Measurements from ENCODE around the gene KCNE2. TPM values are rescaled to one million over a fixed set of nuclear protein-coding genes. Genes with fewer than 3 reads are reported as not detected.
A peak's percentile ranks its signal among the peaks of the same experiment; 100 is the strongest.

The KCNE2 gene
- total RNA-seq, 1 donor from 2014 or later: not detected

GRCh38 chr21:34345091-34345871 lies 18.5 kb upstream of the KCNE2 start:
- no peak for FAIRE-seq
- H3K27me3 ChIP-seq (ENCODE audit: control insufficient read depth, insufficient read depth, low read length): no peaks in the 10 kb centered on the region

GRCh38 chr21:34345892-34346291 lies 17.9 kb upstream of the KCNE2 start:
- no peak for TF ChIP-seq CTCF (IDR thresholded peaks at IDR 0.05; ENCODE audit: insufficient read depth, low read length, severe bottlenecking)
- Histone ChIP-seq H3K36me3 (ENCODE audit: control insufficient read depth, insufficient read depth, low read length) (no peaks in the 10 kb centered on the region), H3K4me3 (ENCODE audit: low read depth, low read length) (no peak overlapping the region), H3K27me3 (ENCODE audit: control insufficient read depth, insufficient read depth, low read length) (no peaks in the 10 kb centered on the region)
- FAIRE-seq (no peak), DNase-seq (ENCODE audit: low read depth) (no peak)

More at GRCh38 chr21:34345091-34345871, 18.5 kb upstream of the KCNE2 start:
- TF ChIP-seq CTCF (IDR thresholded peaks at IDR 0.05; ENCODE audit: insufficient read depth, low read length, severe bottlenecking): no peak
- H3K4me3 ChIP-seq (ENCODE audit: low read depth, low read length): no peak overlapping the region
- no peak for DNase-seq (ENCODE audit: low read depth)
- no peaks in the 10 kb centered on the region for H3K36me3 ChIP-seq (ENCODE audit: control insufficient read depth, insufficient read depth, low read length)

- peak; percentile 94 for FAIRE-seq
- H3K4me3 ChIP-seq (ENCODE audit: low read depth, low read length): no peak overlapping the region
Observed at GRCh38 chr21:34348890-34349519, 14.8 kb upstream of the KCNE2 start.

GRCh38 chr21:34351786-34352241 lies 12.0 kb upstream of the KCNE2 start:
- Histone ChIP-seq H3K27me3 (ENCODE audit: control insufficient read depth, insufficient read depth, low read length) (peaks cover 2% of the 10 kb centered on the region), H3K36me3 (ENCODE audit: control insufficient read depth, insufficient read depth, low read length) (no peaks in the 10 kb centered on the region), H3K4me3 (ENCODE audit: low read depth, low read length) (no peak overlapping the region)
- no peak for FAIRE-seq
- DNase-seq (ENCODE audit: low read depth): peak; percentile 5
- TF ChIP-seq CTCF (IDR thresholded peaks at IDR 0.05; ENCODE audit: insufficient read depth, low read length, severe bottlenecking): peak; percentile 43

More at GRCh38 chr21:34348890-34349519, 14.8 kb upstream of the KCNE2 start:
- DNase-seq (ENCODE audit: low read depth): no peak
- H3K36me3 ChIP-seq (ENCODE audit: control insufficient read depth, insufficient read depth, low read length): no peaks in the 10 kb centered on the region
- TF ChIP-seq CTCF (IDR thresholded peaks at IDR 0.05; ENCODE audit: insufficient read depth, low read length, severe bottlenecking): no peak
- H3K27me3 ChIP-seq (ENCODE audit: control insufficient read depth, insufficient read depth, low read length): peaks cover 2% of the 10 kb centered on the region

GRCh38 chr21:34352556-34352955 lies 11.2 kb upstream of the KCNE2 start:
- no peak overlapping the region for H3K4me3 ChIP-seq (ENCODE audit: low read depth, low read length)
- no peak for DNase-seq (ENCODE audit: low read depth)
- peaks cover 2% of the 10 kb centered on the region for H3K27me3 ChIP-seq (ENCODE audit: control insufficient read depth, insufficient read depth, low read length)
- no peak for TF ChIP-seq CTCF (IDR thresholded peaks at IDR 0.05; ENCODE audit: insufficient read depth, low read length, severe bottlenecking)
- FAIRE-seq: no peak
- H3K36me3 ChIP-seq (ENCODE audit: control insufficient read depth, insufficient read depth, low read length): no peaks in the 10 kb centered on the region

Data from bronchial epithelial cell (primary cell).